22Rv1 (cell line): ENCODE measurements around the gene LARP4B.

Experiments used
- H3K27ac ChIP-seq: fragments of 450-650 bp; 2 replicates; pipeline ENCODE4 v1.5.1; 2017
- ZFX ChIP-seq: fragments of 450-650 bp; IDR thresholded peaks from 2 replicates; pipeline ENCODE4 v1.6.1; 2017; ENCODE audit warnings: antibody characterized with exemption, borderline replicate concordance
- TF ChIP-seq, protein P1 (sequence below): fragments of 450-650 bp; IDR thresholded peaks from 2 replicates; pipeline ENCODE4 v1.5.1; 2017; ENCODE audit warnings: mild to moderate bottlenecking

Gene LARP4B

DNA sequence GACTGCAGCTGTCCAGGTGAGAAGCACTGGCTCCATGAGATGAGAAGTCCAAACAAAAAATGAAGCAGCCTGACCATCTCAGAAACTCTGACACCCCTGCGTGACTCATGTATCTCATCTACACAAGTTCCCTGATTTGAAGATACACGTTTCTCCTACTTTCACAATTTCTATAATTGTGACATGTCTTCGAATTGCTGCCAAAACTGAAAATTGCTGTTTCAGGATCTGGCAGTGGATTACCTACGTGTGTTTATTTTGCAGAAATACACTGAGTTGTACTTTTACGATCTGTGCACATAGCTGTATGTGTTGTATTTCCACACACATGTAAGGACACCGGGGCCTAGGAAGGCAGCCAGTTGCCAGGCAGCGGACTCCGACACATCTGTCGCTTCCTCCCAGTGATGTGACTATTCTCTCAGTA lies 53.2 kb downstream of the LARP4B start:
- H3K27ac ChIP-seq, result no peak overlapping the region; the same call in 1 of the 2 replicates

DNA sequence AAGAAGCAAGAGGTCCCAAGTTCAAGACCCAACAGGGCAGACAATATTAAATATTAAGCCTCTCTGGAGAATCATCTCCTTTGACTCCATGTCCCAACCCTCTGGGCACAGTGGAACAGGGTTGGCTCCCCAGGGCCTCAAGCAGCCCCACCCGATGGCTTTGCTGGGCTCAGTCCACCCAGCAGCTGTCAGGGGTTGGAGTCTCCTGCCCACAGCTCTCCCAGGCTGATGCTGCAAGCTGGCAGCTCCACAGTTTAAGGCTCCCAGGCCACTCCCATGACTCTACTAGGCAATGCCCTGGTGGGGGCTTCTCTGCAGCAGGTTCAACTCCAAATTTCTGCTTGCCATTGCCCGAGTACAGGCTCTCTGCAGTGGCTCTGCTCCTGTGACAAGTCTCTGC lies 55.1 kb downstream of the LARP4B start:
- no peak for TF ChIP-seq ZFX
- TF ChIP-seq, protein P1, sequence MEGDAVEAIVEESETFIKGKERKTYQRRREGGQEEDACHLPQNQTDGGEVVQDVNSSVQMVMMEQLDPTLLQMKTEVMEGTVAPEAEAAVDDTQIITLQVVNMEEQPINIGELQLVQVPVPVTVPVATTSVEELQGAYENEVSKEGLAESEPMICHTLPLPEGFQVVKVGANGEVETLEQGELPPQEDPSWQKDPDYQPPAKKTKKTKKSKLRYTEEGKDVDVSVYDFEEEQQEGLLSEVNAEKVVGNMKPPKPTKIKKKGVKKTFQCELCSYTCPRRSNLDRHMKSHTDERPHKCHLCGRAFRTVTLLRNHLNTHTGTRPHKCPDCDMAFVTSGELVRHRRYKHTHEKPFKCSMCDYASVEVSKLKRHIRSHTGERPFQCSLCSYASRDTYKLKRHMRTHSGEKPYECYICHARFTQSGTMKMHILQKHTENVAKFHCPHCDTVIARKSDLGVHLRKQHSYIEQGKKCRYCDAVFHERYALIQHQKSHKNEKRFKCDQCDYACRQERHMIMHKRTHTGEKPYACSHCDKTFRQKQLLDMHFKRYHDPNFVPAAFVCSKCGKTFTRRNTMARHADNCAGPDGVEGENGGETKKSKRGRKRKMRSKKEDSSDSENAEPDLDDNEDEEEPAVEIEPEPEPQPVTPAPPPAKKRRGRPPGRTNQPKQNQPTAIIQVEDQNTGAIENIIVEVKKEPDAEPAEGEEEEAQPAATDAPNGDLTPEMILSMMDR, result no peak
- no peak overlapping the region for H3K27ac ChIP-seq

More for the DNA sequence above, 53.2 kb downstream of the LARP4B start:
- TF ChIP-seq ZFX, result no peak

GRCh38 chr10:873020-873419 lies 58.5 kb downstream of the LARP4B start:
- H3K27ac ChIP-seq, result no peak overlapping the region
- TF ChIP-seq, protein P1, result no peak
- TF ChIP-seq ZFX, result no peak

DNA sequence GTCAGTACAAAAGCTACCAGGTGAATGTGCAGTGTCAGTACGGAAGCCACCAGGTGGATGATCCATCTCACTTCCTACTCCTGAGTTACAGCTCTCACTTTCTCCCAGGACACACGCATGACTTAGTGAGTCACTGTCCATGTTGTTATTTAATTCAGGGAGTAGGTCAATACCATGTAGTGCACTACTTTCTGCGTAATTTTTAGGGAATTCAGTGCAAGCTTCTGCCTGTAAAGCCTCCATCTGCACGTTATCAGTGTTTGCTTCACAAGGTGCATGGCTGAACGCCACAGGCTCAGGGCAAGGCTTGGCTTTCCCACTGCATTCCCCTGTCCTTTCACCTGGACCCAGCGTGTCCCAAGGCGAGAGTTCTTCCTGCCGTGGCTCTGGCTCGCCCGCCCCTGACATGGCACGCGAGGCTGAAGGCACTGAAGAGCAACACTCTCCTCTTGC lies 59.5 kb downstream of the LARP4B start:
- H3K27ac ChIP-seq, result no peak overlapping the region
- TF ChIP-seq ZFX, result no peak
- TF ChIP-seq, protein P1, result no peak

DNA sequence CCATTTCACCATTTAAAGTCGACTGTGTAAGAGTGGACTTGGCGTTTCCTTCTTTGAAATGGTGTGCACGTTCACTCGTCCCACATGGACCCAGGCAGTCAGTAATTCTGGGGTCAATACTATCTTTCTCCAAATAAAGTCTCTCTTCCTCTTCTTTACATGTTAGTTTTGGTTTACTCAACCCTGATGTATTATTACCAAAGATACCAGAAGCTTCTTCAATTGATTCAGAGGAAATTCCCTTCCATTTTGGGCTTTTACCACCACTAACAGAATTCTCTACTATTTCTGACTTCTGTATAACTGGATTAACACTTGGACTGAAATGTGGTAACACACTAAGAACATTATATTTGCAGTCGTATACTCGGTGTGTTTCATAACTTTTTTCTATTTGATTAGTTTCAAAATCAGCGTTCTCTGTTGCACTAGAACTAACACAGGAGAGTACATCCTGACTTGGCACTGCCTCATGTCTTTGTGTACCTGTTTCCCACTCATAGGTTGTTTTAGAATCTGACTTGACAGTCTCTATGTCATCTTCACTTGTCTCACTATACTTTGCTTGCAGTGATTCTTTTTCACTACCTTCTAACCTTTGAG lies 60.8 kb downstream of the LARP4B start:
- no peak for TF ChIP-seq ZFX
- TF ChIP-seq, protein P1, result no peak
- no peak overlapping the region for H3K27ac ChIP-seq

- no peak for TF ChIP-seq ZFX
- TF ChIP-seq, protein P1, result no peak
- H3K27ac ChIP-seq, result no peak overlapping the region
These were observed 62.3 kb downstream of the LARP4B start for GRCh38 chr10:869171-869570.

DNA sequence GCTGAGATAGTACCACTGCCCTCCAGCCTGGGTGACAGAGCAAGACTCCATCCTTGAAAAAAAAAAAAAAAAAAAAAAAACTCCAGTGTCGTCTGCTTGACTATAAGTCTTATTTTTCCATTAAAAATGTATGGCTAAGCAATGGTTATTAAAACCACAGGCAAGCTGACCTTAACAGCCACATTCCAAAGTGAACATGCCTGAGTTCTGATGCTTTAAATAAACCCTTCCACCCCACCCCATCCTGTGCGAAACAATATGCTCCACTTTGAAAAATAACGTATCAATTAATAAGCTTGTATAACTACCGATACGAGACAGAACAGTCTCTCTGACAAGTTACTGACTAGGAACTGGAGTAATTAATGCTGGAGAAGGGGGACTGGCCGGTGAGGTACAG lies 63.7 kb downstream of the LARP4B start:
- TF ChIP-seq ZFX, result no peak
- TF ChIP-seq, protein P1, result no peak
- no peak overlapping the region for H3K27ac ChIP-seq

DNA sequence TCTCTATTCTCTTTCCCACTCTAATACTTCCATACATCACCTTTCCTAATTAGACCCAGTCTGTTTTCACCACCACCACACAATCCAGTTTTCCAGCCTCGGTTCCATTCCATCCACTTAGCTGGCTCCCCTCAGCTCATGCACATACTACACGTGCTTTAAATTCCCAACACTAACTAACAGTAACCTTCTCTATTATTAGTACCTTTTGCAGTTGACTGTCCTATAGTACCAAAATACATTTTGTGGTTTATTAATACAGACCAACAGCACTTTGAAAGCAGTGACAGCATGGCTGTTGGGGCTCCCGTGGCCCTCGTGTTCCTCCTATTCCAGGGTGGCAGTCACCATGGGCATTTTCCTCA lies 64.9 kb downstream of the LARP4B start:
- no peak overlapping the region for H3K27ac ChIP-seq
- TF ChIP-seq, protein P1, result no peak
- TF ChIP-seq ZFX, result no peak
